ENCODE data around the gene SF3B3.
"Not testable (repeated sequence)": the region's sequence is repeated elsewhere in the genome, so short reads cannot be mapped to it uniquely, and the experiment has no call there.

The SF3B3 gene

DNA sequence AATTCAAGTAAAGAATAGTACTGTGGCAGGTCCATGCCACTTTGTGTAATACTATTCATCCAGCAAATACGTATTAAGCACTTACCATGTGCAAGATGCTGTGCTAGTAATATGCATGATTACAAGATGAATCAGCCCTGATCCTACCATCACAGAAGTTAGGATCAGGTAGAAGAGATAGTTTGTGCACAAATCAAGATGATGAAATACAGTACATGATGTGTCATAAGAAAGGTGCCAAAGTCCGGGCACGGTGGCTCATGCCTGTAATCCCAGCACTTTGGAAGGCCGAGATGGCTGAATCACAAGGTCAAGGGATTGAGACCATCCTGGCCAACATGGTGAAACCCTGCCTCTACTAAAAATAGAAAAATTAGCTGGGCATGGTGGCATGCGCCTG lies 11.2 kb upstream of the SF3B3 start:
- no peak for DNase-seq

DNA sequence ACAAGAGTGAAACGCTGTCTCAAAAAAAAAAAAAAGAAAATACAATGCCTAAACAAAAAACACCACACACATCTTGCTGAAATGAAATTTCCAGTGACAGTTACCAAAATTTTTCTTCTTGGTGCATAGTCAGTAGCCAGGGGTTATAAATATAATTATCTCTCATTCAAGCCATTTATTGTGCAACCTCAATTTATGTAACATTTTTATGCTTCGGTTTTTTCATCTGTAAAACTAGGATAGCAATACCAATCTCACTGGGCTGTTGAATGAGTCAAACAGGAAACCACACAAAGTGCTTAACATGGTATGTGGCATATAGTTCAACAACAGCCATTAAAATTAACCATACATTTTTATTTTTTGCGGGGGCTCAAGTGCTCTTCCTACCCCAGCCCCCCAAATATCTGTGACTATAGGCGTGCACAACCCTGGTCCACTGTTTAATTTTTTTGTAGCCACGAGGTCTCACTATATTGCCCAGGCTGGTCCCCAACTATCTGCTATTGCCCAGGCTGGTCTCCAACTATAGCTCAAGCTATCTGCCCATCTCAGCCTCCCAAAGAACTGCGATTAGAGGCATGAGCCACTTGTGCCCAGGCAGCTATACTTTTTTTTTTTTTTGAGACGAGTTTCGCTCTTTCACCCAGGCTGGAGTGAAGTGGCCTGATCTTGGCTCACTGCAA lies 2.9 kb upstream of the SF3B3 start:
- DNase-seq = no peak

DNA sequence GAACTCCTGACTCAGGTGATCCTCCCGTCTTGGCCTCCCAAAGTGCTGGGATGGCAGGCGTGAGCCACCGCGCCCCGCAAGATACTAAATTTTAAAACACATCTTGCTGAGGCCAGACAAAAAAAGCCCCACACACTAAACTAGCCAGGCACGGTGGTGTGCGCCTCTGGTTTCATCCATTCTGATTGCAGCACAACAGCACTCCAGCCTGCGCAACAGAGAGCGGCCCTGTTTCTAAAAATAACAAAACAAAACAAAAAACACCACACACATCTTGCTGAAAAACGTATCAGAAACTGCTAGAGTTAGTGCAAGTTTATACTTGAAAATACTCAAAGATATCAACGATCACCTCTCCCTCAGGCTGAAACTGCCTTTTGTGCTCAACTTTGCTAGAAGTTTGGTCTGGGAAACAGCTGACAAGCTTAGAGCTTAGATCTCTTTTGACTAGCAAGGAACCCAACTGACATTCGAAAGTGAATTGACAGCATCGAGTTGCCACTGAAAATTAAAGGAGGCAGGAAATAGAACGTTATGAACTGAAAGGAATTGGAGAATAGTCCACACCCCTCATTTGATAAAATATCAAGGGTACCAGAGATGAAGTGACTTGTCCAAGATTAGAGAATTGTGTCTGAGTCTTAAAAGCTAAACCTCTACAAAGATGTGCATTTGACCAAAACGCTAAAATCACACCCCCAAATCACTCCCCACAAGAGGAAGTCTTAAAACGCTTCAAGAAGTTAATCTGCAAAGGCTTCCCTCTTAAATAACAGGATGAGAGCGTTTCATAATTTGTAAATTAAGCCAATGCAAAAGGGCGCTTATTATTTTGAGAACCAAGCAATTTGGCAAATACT lies 1.2 kb upstream of the SF3B3 start:
- DNase-seq = no peak

DNA sequence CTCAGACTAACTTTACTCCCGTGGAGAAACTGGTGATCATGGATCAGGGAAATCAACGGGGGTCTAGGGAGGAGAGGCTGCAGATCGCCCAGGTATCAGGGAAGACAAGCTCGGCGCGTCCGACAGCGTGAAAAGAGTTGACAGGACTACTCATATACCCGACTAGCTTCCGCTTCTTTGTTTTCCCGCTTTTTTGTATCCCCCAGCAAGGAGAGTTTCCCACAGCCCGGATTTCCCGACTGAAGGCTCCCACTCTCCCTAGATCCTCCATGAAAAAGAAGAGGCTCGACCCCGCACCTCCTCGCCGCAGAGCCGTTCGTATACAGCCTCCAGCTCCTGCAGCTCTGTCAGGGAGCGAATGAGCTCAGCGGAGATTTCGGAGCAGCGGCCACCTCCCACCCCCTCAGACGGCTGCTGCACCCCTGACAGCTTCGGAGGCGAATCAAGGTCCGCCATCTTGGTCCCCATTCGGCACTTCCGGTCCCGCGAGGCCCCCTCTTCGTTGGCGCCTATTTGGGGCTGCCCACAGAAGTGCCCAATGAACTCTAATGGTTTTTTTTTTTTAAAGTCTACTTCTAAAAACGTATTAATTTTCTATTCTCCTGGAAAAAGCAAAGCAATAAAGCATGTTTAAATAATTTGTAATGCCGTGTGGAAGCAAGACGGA lies 407 bp upstream of the SF3B3 start, which contains the start of gene COG4:
TSS of gene COG4 (minus strand) at position 479 of the 667 bp plus-strand sequence. CDS start at position 468, 11 bp downstream.
- DNase-seq = peak; percentile 97

DNA sequence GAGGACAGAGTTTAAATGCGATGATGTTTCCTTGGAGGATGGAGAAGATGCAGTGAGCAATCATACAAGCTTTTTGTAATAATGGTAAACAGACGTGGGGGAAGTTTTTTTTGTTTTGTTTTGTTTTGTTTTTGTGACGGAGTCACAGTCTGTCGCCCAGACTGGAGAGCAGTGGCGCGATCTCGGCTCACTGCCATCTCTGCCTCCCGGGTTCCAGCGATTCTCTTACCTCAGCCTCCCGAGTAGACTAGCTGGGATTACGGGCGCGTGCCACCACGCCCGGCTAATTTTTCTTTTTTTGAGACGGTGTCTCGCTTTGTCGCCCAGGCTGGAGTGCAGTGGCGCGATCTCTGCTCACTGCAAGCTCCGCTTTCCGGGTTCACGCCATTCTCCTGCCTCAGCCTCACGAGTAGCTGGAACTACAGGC lies 796 bp downstream of the SF3B3 start:
- not testable (repeated sequence) for DNase-seq

DNA sequence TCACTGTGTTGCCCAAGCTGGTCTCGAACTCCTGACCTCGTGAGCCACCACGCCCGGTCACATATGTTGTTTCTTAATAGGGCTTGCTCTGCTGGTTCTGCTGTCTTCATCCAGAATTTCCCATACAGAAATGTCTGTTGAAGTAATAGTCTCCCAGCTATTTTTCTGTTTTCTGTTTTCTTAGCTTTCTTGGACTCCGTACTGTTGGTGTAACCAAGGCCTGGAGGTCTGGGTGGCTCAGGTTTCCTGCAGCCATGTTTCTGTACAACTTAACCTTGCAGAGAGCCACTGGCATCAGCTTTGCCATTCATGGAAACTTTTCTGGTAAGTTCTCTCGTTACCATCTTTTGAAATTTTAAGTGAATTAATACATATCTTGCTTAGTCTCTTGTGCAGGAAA lies 2.8 kb downstream of the SF3B3 start:
- DNase-seq = no peak

DNA sequence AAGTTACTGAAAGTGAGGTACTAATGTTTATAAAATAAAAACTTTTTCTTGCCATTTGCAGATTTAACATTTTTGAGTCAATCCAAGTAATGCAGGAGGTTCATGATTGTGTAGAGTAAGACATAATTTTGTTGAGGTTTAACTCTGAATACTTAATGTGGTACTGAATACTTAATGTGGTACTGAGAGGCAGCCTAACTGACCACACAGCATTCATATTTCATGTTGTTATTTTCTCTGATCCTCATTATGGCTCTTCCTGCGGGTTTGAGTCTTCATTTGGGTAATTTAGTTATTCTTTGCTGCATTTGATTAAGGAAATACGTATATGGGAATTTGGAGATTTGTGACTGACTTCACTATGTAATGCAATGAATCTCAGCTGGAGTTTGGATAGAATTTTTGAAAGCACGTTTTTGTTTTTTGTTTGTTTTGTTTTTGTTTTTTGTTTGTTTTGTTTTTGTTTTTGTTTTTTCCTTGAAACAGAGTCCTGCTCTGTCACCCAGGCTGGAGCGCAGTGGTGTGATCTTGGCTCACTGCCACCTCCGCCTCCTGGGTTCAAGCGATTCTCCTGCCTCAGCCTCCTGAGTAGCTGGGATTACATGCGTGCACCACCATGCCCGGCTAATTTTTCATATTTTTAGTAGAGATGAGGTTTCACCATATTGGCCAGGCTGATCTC lies 3.8 kb downstream of the SF3B3 start:
- DNase-seq = no peak

DNA sequence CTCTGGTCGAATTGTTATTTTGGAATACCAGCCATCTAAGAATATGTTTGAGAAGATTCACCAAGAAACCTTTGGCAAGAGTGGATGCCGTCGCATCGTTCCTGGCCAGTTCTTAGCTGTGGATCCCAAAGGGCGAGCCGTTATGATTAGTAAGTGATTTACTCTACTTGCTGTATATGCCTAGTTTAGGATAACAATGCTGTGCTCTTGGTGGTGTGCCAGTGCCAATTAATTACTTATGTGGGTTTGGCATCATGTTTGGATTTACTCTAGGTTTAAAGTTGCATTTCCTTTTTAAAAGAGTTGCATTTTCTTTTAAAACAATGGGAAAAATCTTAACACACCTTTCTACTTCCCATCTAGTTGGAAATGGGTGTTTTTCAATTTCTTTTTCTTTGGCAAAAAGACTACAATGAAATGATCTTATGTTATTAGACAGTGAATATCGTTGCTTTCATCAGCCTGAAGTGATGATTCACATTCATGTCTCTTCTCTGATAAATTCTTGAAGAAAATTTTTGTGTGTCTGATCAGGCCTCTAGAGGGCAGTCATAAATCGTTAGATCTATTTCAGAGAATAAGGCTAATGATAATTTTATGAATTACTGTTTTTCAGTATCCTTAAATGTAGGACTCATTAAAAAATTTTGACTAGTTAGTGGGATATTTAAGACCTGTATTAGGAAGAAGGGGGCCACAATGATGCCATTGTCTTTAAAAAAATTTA lies 5.6 kb downstream of the SF3B3 start:
- peak; percentile 49 for DNase-seq

DNA sequence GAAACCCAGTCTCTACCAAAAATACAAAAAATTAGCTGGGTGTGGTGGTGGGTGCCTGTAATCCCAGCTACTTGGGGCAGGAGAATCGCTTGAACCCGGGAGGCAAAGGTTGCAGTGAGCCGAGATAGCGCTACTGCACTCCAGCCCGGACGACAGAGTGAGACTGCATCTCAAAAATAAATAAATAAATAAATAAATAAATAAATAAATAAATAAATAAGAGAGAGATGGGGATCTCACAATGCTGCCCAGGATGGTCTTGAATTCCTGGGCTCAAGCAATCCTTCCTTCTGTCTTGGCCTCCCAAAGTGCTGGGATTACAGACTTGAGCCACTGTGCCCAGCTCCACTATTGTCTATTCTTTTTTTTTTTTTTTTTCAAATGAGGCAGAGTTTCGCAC lies 6.3 kb downstream of the SF3B3 start:
- not testable (repeated sequence) for DNase-seq

DNA sequence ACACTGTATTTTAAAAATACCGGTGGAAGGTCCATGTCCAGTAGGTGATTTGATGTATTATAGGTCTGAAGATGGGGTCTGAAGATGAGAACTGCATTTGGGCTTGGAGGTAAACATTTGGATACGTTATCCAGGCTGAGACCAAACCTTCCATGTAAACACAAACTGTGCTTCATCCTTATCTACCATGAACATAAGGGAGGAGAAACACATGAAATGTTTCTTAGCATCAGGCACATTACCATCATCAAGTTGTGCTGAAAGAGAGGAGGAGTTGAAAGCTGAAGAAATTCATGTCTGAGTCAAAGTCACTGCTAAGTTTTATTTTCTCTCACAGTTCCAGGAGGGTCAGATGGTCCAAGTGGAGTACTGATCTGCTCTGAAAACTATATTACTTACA lies 11.4 kb downstream of the SF3B3 start:
- DNase-seq = no peak

DNA sequence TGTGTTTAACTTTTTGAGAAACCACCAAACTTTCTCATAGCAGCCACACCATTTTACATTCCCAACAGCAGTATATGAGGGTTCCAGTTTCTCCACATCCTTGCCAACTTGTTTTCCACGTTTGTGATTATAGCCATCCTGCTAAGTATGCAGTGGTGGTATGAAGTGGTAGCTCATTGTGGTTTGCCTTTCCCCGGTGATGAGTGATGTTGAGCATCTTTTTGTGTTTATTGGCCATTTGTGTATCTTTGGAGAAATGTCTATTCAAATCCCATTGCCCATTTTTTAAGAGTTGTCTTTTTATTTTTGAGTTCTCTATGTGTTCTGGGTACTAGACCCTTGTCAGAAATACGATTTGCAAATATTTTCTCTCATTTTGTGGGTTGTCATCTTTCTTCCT lies 17.4 kb downstream of the SF3B3 start:
- DNase-seq = no peak

DNA sequence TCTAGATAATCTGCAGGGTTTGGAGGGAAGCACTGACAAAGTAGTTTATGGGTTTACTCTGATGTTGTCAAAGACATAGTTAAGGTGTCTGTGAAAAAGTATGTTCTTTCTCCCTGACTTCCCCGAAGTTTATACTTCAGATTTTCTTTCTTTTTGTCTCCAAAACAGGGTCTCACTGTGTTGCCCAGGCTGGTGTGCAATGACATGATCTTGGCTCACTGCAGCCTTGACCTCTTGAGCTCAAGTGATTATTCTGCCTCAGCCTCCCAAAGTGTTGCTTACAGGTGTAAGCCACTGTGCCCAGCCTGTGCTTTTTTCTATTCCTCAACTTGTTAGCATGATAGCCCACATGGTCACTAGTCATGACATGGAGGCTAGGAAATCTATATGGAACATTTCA lies 20.9 kb downstream of the SF3B3 start:
- no peak for DNase-seq

DNA sequence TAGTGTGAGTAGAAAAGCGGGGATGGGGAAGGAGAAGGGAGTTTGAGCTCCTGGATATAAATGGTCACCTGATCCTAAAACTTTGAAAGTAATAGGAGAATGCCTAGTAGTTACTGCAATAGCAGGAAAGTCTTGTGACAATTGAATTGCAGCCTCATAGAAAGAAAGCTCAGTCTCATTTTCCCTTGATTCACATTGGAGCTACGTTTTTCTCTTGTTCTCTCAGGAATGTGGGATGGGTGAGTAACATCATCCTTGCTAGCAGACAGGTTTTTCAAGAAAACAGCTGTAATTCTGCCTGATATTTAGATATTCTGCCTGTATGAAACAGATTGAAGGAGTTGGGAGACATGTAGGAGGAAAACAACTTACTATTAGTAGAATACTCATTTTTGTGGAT lies 25.3 kb downstream of the SF3B3 start:
- DNase-seq = no peak

DNA sequence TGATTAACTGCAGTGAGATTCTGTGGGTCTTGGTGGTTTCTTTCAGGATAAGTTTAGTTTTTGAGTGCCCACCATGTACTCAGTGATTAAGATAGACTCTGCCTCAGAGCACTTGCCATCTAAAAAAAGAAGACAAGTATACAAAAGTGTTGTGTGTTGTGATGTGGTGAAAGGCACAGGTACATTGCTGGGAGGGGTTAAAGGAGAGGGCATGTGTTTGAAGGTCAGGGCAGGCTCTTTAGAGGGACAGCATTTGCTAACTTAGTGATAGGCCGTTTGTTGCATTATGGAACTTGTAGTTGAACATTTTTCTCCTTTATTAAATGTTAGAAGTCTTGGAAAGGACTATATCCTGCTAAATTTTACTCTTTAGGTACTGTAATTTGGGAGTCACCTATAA lies 26.5 kb downstream of the SF3B3 start:
- DNase-seq = no peak

DNA sequence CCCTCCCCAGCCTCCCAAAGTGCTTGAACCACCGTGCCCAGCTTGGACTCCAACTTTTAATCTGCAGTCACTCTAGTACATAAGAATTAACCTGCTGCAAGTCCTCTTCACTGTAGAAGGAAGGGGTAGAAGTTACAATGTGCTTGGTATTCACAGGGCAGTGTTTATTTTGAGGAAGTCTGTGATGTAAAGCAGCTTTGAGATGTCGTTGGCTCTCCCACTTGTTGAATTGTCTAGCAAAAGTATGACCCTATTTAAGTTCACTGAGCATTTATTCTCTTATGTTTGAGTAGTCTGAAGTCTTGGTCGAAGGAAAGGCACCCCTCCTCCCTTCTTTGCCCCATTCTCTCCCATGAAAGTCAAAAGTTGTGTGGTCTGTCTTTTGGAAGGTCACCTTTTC lies 28.2 kb downstream of the SF3B3 start:
- no peak for DNase-seq

DNA sequence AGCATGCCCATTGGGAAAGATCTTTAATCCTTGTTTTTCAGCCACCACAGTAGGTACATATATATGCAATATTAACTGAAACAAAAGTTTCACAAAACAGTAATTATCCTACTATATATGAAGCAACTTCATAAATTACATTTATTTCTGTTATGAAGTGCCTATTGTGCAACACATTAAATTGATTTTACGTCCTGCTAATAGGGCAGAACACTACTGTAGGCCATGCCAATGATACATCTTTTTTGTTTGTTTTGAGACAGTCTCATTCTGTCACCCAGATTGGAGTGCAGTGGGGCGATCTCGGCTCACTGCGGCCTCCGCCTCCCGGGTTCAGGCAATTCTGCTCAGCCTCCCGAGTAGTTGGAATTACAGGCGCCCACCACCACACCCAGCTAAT lies 29.1 kb downstream of the SF3B3 start:
- DNase-seq = no peak

DNA sequence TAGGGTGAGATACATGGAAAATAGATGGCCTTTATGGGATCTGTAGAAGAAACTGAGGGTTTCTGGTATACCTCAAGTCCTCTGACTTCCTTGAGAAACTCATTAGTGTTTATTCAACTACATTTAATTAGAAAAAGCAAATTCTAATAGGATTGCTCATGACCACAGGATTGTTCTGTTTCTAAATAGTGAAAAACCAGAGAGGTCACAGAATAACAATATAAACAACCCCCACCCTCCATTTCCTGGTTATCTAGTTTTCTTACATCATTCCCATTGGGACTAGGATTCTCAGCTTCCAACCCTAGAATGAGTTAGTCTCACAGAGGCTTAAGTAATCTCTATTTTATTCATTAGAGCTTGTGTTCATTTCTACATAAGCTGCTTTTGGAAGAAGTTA lies 30.0 kb downstream of the SF3B3 start:
- no peak for DNase-seq

DNA sequence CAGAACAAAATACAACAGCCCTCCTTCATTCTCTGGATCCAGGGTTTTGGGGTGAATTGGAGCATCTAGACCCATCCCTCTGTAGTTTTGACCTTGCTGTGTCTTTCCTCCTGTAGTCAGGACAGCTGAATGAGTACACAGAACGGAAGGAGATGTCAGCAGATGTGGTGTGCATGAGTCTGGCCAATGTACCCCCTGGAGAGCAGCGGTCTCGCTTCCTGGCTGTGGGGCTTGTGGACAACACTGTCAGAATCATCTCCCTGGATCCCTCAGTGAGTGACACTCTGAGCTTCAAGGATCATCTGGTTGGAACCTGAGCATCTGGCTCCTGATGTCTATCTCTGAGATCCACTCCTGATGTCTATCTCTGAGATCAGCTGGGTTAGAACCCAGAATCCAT lies 32.4 kb downstream of the SF3B3 start:
- no peak for DNase-seq

DNA sequence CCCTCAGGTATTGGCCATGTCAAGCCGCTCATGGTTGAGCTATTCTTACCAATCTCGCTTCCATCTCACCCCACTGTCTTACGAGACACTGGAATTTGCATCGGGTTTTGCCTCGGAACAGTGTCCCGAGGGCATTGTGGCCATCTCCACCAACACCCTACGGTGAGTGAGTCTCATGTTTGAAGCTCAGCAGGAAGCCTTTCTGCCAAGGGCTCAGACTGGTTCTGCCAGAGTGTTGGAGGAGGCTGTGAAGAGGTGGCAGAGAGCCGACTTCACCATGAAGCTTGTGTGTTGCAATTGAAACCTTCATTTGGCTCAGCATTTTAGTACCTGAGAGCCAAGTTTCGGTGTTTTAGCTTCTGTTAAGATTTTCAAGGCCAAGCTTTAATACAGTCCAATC lies 38.0 kb downstream of the SF3B3 start:
- DNase-seq = no peak

DNA sequence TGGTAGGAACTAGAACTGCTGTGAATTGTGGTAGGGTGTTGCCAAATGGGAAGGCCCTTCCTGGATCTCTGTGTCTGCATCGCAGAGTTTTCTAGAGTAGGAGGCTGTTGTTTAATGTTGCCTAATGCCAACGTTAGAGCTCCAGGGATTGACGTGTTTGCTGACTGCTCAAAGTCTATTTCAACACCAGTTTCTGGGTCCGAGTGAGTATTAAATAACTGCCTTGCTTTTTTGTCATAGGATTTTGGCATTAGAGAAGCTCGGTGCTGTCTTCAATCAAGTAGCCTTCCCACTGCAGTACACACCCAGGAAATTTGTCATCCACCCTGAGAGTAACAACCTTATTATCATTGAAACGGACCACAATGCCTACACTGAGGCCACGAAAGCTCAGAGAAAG lies 40.0 kb downstream of the SF3B3 start:
- DNase-seq = no peak

DNA sequence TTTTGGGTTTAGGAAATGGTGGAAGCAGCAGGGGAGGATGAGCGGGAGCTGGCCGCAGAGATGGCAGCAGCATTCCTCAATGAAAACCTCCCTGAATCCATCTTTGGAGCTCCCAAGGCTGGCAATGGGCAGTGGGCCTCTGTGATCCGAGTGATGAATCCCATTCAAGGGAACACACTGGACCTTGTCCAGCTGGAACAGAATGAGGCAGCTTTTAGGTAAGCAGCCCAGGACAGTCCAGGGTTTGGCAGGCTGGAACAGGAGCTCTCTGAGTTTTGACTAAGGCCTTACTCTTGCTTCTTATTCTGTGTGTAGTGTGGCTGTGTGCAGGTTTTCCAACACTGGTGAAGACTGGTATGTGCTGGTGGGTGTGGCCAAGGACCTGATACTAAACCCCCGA lies 41.4 kb downstream of the SF3B3 start:
- no peak for DNase-seq

DNA sequence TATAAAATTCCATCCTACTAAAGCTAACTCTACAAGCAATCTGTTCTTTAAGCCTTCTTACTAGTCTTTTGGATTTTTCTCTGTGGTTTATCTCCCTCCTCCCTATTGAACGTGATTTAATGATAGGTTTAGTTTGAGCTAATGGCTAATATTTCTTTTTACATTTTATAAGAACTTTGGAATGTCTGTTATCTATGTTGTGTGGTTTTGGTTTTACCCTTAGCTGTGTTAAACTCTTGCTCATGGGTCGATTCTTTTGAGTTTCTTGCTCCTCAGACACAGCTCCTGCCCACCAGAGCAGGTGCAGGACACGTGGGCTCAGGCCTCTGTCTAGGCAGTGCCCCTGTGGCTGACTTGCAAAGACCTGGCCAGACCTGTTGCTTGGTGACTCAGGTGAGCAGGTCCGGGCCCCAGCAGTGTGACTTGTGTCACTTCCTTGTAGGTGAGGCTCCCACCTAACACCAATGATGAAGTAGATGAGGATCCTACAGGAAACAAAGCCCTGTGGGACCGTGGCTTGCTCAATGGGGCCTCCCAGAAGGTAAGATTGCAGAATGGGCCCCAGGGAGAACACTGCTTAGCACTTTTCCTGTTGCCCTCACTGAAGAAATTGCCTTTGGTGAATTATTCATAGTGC lies 45.1 kb downstream of the SF3B3 start:
- no peak for DNase-seq
